H1 (cell line): Measurements from ENCODE around the gene NECAB3. TPM values are rescaled to one million over a fixed set of nuclear protein-coding genes. Genes with fewer than 3 reads are reported as not detected.

Source experiments
- CHD1 ChIP-seq: IDR thresholded peaks from 2 replicates; pipeline ENCODE4 v1.6.1; 2012; ENCODE audit warnings: low read depth, low read length, improper control_type of control experiment
- EGR1 ChIP-seq: IDR thresholded peaks from 2 replicates; pipeline ENCODE4 v1.6.1; 2011; ENCODE audit warnings: low read depth, low read length, borderline replicate concordance
- KDM4A ChIP-seq: IDR thresholded peaks from one replicate; pipeline ENCODE4 v1.7.1; 2012; ENCODE audit warnings: low read depth, mild to moderate bottlenecking, moderate library complexity, low read length, inconsistent platforms; ENCODE audit not compliant: severe bottlenecking
- PHF8 ChIP-seq: fragments of 200-600 bp; sonication (generic); conservative IDR thresholded peaks from 2 replicates; pipeline ENCODE4 v1.7.1; 2012; ENCODE audit warnings: low read depth, mild to moderate bottlenecking, inconsistent platforms, low read length, moderate library complexity
- POLR2AphosphoS5 ChIP-seq: IDR thresholded peaks from 2 replicates; pipeline ENCODE4 v1.6.1; 2011; ENCODE audit warnings: low read depth, low read length
- RBBP5 ChIP-seq: IDR thresholded peaks from 2 replicates; pipeline ENCODE4 v1.7.1; 2012; ENCODE audit warnings: low read depth, mild to moderate bottlenecking, inconsistent platforms, low read length, moderate library complexity, borderline replicate concordance
- TBP ChIP-seq: IDR thresholded peaks from 2 replicates; pipeline ENCODE4 v1.6.1; 2011; ENCODE audit warnings: low read depth, low read length, improper control_type of control experiment
- TEAD4 ChIP-seq: IDR thresholded peaks from 2 replicates; pipeline ENCODE4 v1.6.1; 2012; ENCODE audit warnings: low read depth, low read length, inconsistent platforms, mixed read lengths
- polyA plus RNA-seq, 7 experiments: library from polyadenylated mRNA; depleted of rRNA in 3 of 7; stranded (reverse) in 5 of 7; unstranded in 2 of 7; fragments of >200 nt in 5 of 7; fragments of 200-250 nt in 2 of 7; gene quantifications; 1 replicate in 5 of 7; 2 replicates in 1 of 7; 4 replicates in 1 of 7; pipeline versions ENCODE4 v1.2.1 to v1.2.3, GENCODE V29; 2011 to 2013; ENCODE audit warnings: missing spikeins in 2 of 7, mixed read lengths in 2 of 7
- total RNA-seq: library from RNA; stranded (reverse); fragmentation: NEBNext Ultra II Directional; extraction: Animal tissue kit (Norgen Biotek cat#: 25700); gene quantifications from 2 replicates; pipeline ENCODE4 v1.2.1, GENCODE V29; 2021

Gene NECAB3
- total and polyA plus RNA-seq, 2 of the 8 experiments (the other 6 are each of a cell fraction or from before 2014, with no cell fraction given): 20.5 to 46.2 TPM

DNA sequence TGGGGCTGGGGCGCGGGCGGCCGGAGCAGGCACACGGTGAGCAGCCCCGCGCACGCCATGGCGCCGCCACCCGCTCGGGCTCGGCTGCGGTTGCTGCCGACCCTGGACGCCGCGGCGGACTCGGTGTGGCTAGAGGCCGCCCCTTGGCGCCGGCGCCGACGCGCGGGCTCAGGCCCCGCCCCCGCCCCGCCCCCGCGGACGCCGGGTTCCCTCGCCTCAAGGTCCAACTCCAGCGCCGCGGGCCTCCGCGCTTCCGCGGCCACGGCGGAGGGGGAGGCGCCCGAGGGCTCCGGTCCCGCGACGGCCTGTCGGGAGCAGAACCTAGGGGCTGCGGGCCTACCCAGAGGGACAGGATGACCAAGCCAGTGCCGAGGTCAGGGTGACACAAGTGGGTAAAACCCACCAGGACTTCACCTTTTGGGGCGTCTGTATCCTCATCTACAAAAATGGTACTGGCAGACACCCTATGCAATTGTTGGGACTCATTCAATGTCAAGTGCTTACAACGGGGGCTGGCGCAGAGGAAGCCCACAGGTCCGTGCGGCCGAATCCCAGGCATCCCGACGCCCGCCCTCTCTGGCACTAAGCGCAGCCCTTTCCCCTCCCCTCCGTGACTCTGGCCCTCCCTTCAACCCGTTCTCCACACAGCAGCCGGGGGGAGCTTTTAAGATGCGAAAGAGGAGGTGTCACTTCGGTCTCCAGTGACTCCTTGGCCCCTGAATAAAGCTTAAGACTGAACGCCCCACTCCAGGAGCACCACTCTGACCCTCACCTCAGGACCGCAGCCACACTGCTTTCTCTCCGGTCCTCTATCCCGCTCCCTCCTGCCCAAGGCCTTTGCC lies at the start of gene NECAB3 (continued):
- TF ChIP-seq EGR1 (peak; percentile 61; the same call in 1 of the 2 replicates), PHF8 (0 out of 2 replicates have a peak, but pooled peaks have one; percentile 19), RBBP5 (peak; percentile 46), TEAD4 (no peak), POLR2AphosphoS5 (0 out of 2 replicates have a peak, but pooled peaks have one; percentile 44), KDM4A (peak; percentile 7), CHD1 (no peak), TBP (peak; percentile 13; the same call in 1 of the 2 replicates)
